ENCODE measurements around the gene P2RY12. TPM values are rescaled to one million over a fixed set of nuclear protein-coding genes. Genes with fewer than 3 reads are reported as not detected.

P2RY12 gene
- total RNA-seq, 1 donor from 2014 or later: 0.52 TPM

DNA sequence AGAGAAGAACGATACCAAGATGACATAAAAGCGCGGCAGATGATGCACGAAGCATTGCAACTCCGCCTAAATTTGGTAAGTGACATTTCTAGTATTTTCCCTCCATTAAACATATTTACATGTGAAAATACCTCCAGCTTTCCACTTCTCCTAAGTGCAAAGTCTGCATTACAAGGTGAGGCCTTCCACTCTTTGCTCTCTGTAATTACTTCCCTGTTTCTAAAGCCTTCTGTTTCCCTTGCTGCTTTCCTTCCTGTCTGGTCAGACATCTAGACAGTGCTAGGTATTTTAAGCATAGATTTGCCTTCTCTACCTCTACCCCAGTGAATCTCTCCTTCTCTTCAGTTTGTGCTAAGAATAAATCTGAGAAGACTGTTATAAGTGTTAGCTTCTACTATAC is 1.9 kb downstream of the P2RY12 start:
- Histone ChIP-seq H3K4me1 (ENCODE audit: control insufficient read depth in 3 of 3, insufficient read depth in 3 of 3, low read length in 3 of 3) (no peaks in the 10 kb centered on the region), H3K4me3 (ENCODE audit: low read length in 3 of 3) (no peak overlapping the region), H3K9ac (ENCODE audit: low read depth in 1 of 3, low read length in 3 of 3) (no peak overlapping the region), H3K9me3 (ENCODE audit: control insufficient read depth in 3 of 3, low read length in 3 of 3) (no peaks in the 10 kb centered on the region), H3K27me3 (ENCODE audit: control insufficient read depth in 3 of 3, insufficient read depth in 3 of 3, low read length in 3 of 3) (no peaks in the 10 kb centered on the region), H3K27ac (ENCODE audit: low read depth, low read length) (no peak overlapping the region), H3K36me3 (ENCODE audit: control insufficient read depth in 3 of 3, insufficient read depth in 3 of 3, low read length in 3 of 3) (no peaks in the 10 kb centered on the region)

DNA sequence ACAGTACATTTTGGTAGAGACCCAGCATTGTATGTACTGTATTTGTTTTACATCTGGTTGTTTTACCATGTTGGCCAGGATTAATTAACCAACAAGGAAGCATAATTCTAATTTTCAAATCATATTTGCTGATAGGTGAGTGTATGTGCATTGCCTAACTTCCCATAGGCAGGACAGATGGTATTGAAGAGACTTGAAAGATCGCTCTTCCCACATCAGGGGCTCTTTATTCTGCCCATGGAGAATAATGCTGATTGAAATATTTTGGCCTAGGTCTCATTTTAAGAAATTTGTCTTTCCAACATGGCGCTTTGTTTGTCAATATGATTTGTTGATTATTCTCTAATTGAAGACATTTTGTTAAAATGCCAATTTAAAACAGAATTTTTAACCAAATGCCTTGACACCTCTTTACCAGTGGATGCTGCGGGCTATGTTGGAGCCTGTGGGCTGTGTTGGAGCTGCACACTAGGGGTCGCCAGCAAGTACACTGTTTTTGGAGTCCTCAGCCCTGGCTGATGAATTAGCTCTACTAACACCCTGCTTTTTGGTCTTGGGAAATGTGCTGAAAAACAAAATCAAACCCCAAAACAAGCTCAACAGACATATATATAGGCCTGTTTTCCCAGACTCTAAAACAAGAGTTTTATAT is 5.3 kb downstream of the P2RY12 start:
- Histone ChIP-seq H3K4me1 (ENCODE audit: control insufficient read depth in 3 of 3, insufficient read depth in 3 of 3, low read length in 3 of 3) (no peaks in the 10 kb centered on the region), H3K4me3 (ENCODE audit: low read length in 3 of 3) (no peak overlapping the region), H3K9ac (ENCODE audit: low read depth in 1 of 3, low read length in 3 of 3) (no peak overlapping the region), H3K9me3 (ENCODE audit: control insufficient read depth in 3 of 3, low read length in 3 of 3) (no peaks in the 10 kb centered on the region), H3K27ac (ENCODE audit: low read depth, low read length) (no peak overlapping the region), H3K27me3 (ENCODE audit: control insufficient read depth in 3 of 3, insufficient read depth in 3 of 3, low read length in 3 of 3) (no peaks in the 10 kb centered on the region), H3K36me3 (ENCODE audit: control insufficient read depth in 3 of 3, insufficient read depth in 3 of 3, low read length in 3 of 3) (no peaks in the 10 kb centered on the region)

DNA sequence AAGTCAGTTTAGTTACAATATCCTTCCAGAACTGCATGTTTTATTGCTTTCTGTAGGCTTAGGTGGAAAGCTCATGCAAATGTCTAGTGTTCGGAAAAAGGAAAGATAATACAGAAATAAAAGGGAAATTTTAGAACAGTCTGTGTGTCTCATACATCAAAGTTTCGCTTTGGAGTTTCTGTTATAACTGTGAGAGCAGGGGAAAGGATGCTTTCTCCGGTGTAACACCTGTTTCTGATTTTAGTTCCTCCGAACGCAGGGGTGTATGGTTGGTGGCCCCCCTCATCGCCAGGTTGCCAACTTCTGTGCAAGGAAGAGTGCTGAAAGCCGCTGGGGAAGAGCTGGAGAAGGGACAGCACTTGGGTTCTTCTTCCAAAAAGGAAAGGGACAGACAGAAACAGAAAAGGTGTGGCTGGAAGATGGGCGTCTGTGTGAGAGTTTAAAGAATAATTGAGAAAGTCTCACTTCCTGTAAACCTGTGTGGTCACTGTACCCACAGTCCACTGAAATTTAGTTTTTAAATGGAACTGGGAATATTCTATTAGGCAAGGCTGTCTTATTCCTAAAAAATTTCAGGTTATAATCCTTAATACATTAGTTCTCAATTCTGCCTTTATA is 6.7 kb downstream of the P2RY12 start:
- no peak overlapping the region for H3K9ac ChIP-seq (ENCODE audit: low read depth in 1 of 3, low read length in 3 of 3)
- no peaks in the 10 kb centered on the region for H3K4me1 ChIP-seq (ENCODE audit: control insufficient read depth in 3 of 3, insufficient read depth in 3 of 3, low read length in 3 of 3)
- no peaks in the 10 kb centered on the region for H3K9me3 ChIP-seq (ENCODE audit: control insufficient read depth in 3 of 3, low read length in 3 of 3)
- H3K27ac ChIP-seq (ENCODE audit: low read depth, low read length): no peak overlapping the region
- H3K36me3 ChIP-seq (ENCODE audit: control insufficient read depth in 3 of 3, insufficient read depth in 3 of 3, low read length in 3 of 3): no peaks in the 10 kb centered on the region
- H3K27me3 ChIP-seq (ENCODE audit: control insufficient read depth in 3 of 3, insufficient read depth in 3 of 3, low read length in 3 of 3): no peaks in the 10 kb centered on the region
- H3K4me3 ChIP-seq (ENCODE audit: low read length in 3 of 3): no peak overlapping the region

DNA sequence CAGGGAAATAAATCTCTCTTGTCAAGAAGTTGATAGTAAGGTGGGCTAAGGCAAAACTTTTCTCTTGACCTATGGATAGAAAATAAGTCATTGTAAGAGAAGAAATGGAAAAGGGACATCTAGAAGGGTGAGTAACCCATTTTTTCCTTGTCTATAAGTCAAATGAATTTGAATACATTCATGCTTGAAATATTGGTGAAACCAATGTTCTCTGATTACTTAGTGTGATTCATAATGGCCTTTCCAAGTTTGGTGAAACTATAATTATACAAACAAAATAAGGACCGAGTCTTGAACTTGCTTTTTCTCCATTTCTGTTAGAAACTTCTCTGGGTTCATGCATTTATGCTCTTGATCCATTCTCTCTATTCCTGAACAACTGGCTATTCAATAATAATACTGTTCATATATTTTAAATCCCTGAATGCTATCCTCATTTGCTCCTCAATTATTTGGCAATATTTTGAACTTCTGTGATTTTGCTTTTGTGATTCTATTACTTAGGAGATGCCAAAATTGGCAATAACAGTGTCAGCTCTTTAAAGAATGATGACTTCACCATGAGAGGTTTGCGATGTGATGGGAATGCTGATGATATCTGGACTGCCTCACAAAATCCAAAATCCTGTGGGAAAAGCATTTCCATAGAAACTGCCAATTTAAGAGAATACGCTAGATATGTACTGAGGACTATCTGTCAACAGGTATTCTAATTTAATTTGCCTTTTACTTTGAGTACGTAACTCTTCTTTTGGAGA is 12.3 kb downstream of the P2RY12 start:
- Histone ChIP-seq H3K27me3 (ENCODE audit: control insufficient read depth in 3 of 3, insufficient read depth in 3 of 3, low read length in 3 of 3) (no peaks in the 10 kb centered on the region), H3K9ac (ENCODE audit: low read depth in 1 of 3, low read length in 3 of 3) (no peak overlapping the region)

DNA sequence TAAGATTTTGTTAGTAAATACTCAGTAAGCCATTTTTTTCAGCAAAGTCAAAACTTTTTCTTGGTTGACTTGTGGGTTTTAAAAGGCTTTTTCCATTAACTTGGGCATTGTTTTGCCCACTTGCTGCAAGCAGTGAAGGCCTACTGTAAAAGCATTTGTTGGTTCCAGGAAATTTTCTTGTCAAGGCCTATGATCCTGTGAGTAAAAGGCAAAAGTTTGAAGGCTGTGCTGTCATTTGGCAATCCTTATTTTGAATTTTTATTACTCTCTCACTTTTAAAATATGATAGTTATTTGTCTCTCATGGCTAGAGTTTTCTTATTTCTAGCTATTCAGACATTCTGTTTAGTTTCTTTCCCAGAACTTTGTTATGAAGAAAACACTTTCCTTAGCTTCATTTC is 13.0 kb downstream of the P2RY12 start:
- H3K4me1 ChIP-seq (ENCODE audit: control insufficient read depth in 3 of 3, insufficient read depth in 3 of 3, low read length in 3 of 3): no peaks in the 10 kb centered on the region
- H3K4me3 ChIP-seq (ENCODE audit: low read length in 3 of 3): no peak overlapping the region
- no peak overlapping the region for H3K9ac ChIP-seq (ENCODE audit: low read depth in 1 of 3, low read length in 3 of 3)
- no peaks in the 10 kb centered on the region for H3K27me3 ChIP-seq (ENCODE audit: control insufficient read depth in 3 of 3, insufficient read depth in 3 of 3, low read length in 3 of 3)
- H3K9me3 ChIP-seq (ENCODE audit: control insufficient read depth in 3 of 3, low read length in 3 of 3): no peaks in the 10 kb centered on the region
- no peak overlapping the region for H3K27ac ChIP-seq (ENCODE audit: low read depth, low read length)
- no peaks in the 10 kb centered on the region for H3K36me3 ChIP-seq (ENCODE audit: control insufficient read depth in 3 of 3, insufficient read depth in 3 of 3, low read length in 3 of 3)

More for the DNA sequence above, 12.3 kb downstream of the P2RY12 start:
- Histone ChIP-seq H3K4me1 (ENCODE audit: control insufficient read depth in 3 of 3, insufficient read depth in 3 of 3, low read length in 3 of 3) (no peaks in the 10 kb centered on the region), H3K27ac (ENCODE audit: low read depth, low read length) (no peak overlapping the region), H3K36me3 (ENCODE audit: control insufficient read depth in 3 of 3, insufficient read depth in 3 of 3, low read length in 3 of 3) (no peaks in the 10 kb centered on the region), H3K4me3 (ENCODE audit: low read length in 3 of 3) (no peak overlapping the region), H3K9me3 (ENCODE audit: control insufficient read depth in 3 of 3, low read length in 3 of 3) (no peaks in the 10 kb centered on the region)

DNA sequence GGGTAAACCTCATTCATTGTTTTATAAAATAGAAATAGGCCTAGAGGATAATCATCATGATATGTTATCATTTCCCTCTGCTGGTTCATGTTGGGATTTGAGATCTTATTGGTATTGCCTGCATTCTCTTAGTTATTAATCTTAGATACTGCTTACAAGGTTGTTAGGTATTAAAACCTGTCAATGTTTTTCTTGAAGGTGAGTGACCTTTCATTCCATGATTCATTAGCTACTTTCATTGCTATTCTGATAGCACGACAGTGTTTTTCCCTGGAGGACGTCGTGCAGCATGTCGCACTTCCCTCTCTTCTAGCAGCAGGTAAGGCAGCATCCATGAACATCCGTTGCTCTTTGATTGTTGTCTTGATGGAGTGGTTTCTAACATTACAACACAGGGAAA is 17.1 kb downstream of the P2RY12 start:
- Histone ChIP-seq H3K27me3 (ENCODE audit: control insufficient read depth in 3 of 3, insufficient read depth in 3 of 3, low read length in 3 of 3) (no peaks in the 10 kb centered on the region), H3K4me1 (ENCODE audit: control insufficient read depth in 3 of 3, insufficient read depth in 3 of 3, low read length in 3 of 3) (no peaks in the 10 kb centered on the region), H3K9ac (ENCODE audit: low read depth in 1 of 3, low read length in 3 of 3) (no peak overlapping the region), H3K27ac (ENCODE audit: low read depth, low read length) (no peak overlapping the region), H3K36me3 (ENCODE audit: control insufficient read depth in 3 of 3, insufficient read depth in 3 of 3, low read length in 3 of 3) (no peaks in the 10 kb centered on the region), H3K9me3 (ENCODE audit: control insufficient read depth in 3 of 3, low read length in 3 of 3) (no peaks in the 10 kb centered on the region), H3K4me3 (ENCODE audit: low read length in 3 of 3) (no peak overlapping the region)

DNA sequence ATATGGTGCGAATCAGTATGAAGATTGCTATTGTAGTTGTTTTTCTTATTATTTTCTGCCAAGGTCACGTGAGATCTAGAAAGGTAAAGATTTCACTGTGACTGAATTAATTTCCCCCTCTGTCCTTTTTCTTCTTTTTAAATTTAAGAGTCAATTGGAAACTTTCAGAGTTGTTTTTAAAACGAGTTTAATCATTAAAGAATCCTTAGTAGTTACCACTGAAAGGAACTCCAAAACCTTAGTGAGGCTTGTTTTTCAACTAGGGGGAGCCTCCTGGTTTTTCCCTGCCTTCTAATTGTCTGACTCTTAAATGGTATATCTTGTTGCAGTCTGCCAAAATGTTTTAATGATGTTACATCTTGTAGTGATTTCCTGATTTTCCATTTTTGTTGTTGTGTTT is 17.6 kb downstream of the P2RY12 start:
- Histone ChIP-seq H3K9ac (ENCODE audit: low read depth in 1 of 3, low read length in 3 of 3) (no peak overlapping the region), H3K27me3 (ENCODE audit: control insufficient read depth in 3 of 3, insufficient read depth in 3 of 3, low read length in 3 of 3) (no peaks in the 10 kb centered on the region), H3K36me3 (ENCODE audit: control insufficient read depth in 3 of 3, insufficient read depth in 3 of 3, low read length in 3 of 3) (no peaks in the 10 kb centered on the region), H3K9me3 (ENCODE audit: control insufficient read depth in 3 of 3, low read length in 3 of 3) (no peaks in the 10 kb centered on the region), H3K4me3 (ENCODE audit: low read length in 3 of 3) (no peak overlapping the region), H3K4me1 (ENCODE audit: control insufficient read depth in 3 of 3, insufficient read depth in 3 of 3, low read length in 3 of 3) (no peaks in the 10 kb centered on the region), H3K27ac (ENCODE audit: low read depth, low read length) (no peak overlapping the region)

DNA sequence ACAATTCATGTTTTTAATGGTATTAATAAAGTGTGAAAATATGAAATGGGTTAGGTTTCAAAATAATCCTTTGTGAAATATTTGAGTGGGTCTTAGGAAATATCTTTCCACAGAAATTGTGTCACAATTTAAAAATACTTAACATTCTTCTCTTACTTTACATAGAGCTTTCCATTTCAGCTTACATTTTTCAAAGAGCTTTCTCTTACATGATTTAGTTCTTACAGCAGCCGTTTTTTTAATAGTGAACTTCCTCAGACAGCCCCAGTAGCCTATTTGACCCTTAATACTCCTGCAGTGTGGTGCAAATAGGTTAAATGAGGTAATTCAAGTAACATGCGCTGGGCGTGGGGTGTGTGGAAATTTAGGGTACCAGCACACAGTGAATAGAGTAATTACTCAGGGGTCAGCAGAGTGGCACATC is 21.8 kb downstream of the P2RY12 start:
- no peaks in the 10 kb centered on the region for H3K9me3 ChIP-seq (ENCODE audit: control insufficient read depth in 3 of 3, low read length in 3 of 3)
- H3K27me3 ChIP-seq (ENCODE audit: control insufficient read depth in 3 of 3, insufficient read depth in 3 of 3, low read length in 3 of 3): no peaks in the 10 kb centered on the region
- H3K9ac ChIP-seq (ENCODE audit: low read depth in 1 of 3, low read length in 3 of 3): no peak overlapping the region
- H3K27ac ChIP-seq (ENCODE audit: low read depth, low read length): no peak overlapping the region
- H3K4me3 ChIP-seq (ENCODE audit: low read length in 3 of 3): no peak overlapping the region
- no peaks in the 10 kb centered on the region for H3K4me1 ChIP-seq (ENCODE audit: control insufficient read depth in 3 of 3, insufficient read depth in 3 of 3, low read length in 3 of 3)
- H3K36me3 ChIP-seq (ENCODE audit: control insufficient read depth in 3 of 3, insufficient read depth in 3 of 3, low read length in 3 of 3): no peaks in the 10 kb centered on the region

DNA sequence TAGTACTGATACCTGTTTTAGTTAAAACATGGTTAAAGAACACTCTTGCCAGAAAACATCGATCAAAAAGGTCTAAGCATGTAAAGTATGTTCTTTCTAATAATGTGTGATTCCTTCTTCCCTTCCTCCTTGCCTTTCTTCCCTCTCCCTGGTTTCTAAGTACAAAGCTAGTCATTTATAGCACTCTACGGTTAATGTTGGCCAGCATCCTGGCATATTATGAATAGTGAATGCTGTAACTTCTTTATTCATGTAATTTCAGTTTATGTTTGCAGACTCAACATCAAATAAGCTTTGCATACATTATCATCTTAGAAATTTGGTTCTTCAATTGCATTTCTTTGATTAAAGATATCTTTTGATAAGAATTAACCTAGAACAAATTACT is 27.1 kb downstream of the P2RY12 start:
- Histone ChIP-seq H3K9ac (ENCODE audit: low read depth in 1 of 3, low read length in 3 of 3) (no peak overlapping the region), H3K4me3 (ENCODE audit: low read length in 3 of 3) (no peak overlapping the region), H3K36me3 (ENCODE audit: control insufficient read depth in 3 of 3, insufficient read depth in 3 of 3, low read length in 3 of 3) (no peaks in the 10 kb centered on the region), H3K27ac (ENCODE audit: low read depth, low read length) (no peak overlapping the region), H3K9me3 (ENCODE audit: control insufficient read depth in 3 of 3, low read length in 3 of 3) (no peaks in the 10 kb centered on the region), H3K4me1 (ENCODE audit: control insufficient read depth in 3 of 3, insufficient read depth in 3 of 3, low read length in 3 of 3) (no peaks in the 10 kb centered on the region), H3K27me3 (ENCODE audit: control insufficient read depth in 3 of 3, insufficient read depth in 3 of 3, low read length in 3 of 3) (no peaks in the 10 kb centered on the region)

DNA sequence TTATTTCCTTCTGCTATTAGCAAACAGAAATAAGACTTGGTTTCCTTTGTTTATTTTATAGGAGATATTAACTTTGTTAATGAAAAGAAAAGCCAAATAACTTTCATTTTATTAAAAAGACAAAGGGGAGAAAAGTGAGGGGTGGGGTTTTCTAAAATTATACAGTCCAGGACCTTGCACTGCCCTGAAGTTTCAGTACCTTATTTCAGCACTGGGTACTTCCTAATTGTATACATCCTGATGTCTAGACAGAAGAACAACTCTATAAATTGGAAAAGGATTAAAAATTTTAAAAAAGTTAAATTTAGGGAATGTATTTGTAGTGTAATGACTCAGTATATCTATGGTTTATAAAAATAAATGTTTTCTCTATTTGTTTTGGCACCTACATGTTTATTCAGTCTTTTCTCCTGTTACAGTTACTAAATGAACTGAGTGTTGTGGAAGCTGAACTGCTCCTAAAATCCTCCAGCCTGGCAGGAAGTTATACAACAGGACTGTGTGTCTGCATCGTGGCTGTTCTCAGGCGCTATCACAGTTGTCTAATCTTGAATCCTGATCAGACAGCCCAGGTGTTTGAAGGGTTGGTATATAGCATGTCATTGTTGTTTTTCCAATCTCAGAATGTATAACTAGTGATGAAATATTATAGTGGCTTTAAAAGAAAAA is 27.6 kb downstream of the P2RY12 start:
- no peak overlapping the region for H3K9ac ChIP-seq (ENCODE audit: low read depth in 1 of 3, low read length in 3 of 3)
- no peaks in the 10 kb centered on the region for H3K4me1 ChIP-seq (ENCODE audit: control insufficient read depth in 3 of 3, insufficient read depth in 3 of 3, low read length in 3 of 3)
- H3K27me3 ChIP-seq (ENCODE audit: control insufficient read depth in 3 of 3, insufficient read depth in 3 of 3, low read length in 3 of 3): no peaks in the 10 kb centered on the region
- H3K27ac ChIP-seq (ENCODE audit: low read depth, low read length): no peak overlapping the region
- no peaks in the 10 kb centered on the region for H3K9me3 ChIP-seq (ENCODE audit: control insufficient read depth in 3 of 3, low read length in 3 of 3)
- no peaks in the 10 kb centered on the region for H3K36me3 ChIP-seq (ENCODE audit: control insufficient read depth in 3 of 3, insufficient read depth in 3 of 3, low read length in 3 of 3)
- no peak overlapping the region for H3K4me3 ChIP-seq (ENCODE audit: low read length in 3 of 3)
